Mesothelial cell of epicardium (in vitro differentiated cells): ENCODE data around the gene TTC28. TPM values are rescaled to one million over a fixed set of nuclear protein-coding genes. Genes with fewer than 3 reads are reported as not detected.

Source experiments
- DNase-seq, 2 experiments: peaks; one replicate each; pipeline ENCODE4 v3.0.0; 2021; ENCODE audit warnings: low spot score in 2 of 2; ENCODE audit not compliant: unreplicated experiment in 2 of 2
- H3K27ac Mint-ChIP-seq: 2 replicates; pipeline ENCODE4 v1.8.0; 2021; ENCODE audit warnings: mixed read lengths
- H3K27me3 Mint-ChIP-seq: 2 replicates; pipeline ENCODE4 v1.8.0; 2021; ENCODE audit warnings: low read depth, mixed read lengths
- H3K36me3 Mint-ChIP-seq: 2 replicates; pipeline ENCODE4 v1.8.0; 2021; ENCODE audit warnings: mixed read lengths
- H3K4me1 Mint-ChIP-seq: 2 replicates; pipeline ENCODE4 v1.8.0; 2021; ENCODE audit warnings: mixed read lengths
- H3K4me3 Mint-ChIP-seq: 2 replicates; pipeline ENCODE4 v1.8.0; 2021; ENCODE audit warnings: mild to moderate bottlenecking, moderate library complexity, mixed read lengths
- H3K9me3 Mint-ChIP-seq: 2 replicates; pipeline ENCODE4 v1.8.0; 2021; ENCODE audit warnings: mixed read lengths
- CTCF ChIP-seq: fragments of 200-600 bp; sonication (generic); IDR thresholded peaks from one replicate; pipeline ENCODE4 v1.5.0; 2021; ENCODE audit warnings: antibody characterized with exemption; ENCODE audit not compliant: unreplicated experiment
- total RNA-seq: library from RNA; stranded (reverse); gene quantifications from 3 replicates; pipeline ENCODE4 v1.2.1, GENCODE V29; 2021

Gene TTC28
- total RNA-seq, 1 donor from 2014 or later: 95.9 TPM

DNA sequence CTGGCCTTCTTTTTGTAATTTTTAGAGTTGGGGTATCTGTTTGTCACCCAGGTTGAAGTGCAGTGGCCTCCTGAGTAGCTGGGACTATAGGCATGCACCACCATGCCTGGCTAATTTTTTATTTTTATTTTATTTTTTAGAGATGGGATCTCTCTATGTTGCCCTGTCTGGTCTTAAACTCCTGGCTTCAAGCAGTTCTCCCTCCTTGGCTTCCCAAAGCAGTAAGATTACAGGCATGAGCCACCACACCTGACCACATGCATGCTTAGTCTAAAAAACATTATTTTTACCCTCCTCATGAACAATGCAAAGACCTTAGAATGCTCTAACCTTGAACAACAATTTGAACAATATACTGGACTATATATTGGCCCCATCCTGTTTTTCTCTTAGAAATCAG is 738.5 kb downstream of the TTC28 start:
- TF ChIP-seq CTCF: no peak
- Mint-ChIP-seq H3K4me3 (no peak overlapping the region), H3K4me1 (no peaks in the 10 kb centered on the region), H3K27me3 (no peaks in the 10 kb centered on the region), H3K27ac (no peak overlapping the region), H3K9me3 (no peaks in the 10 kb centered on the region), H3K36me3 (peaks cover 15% of the 10 kb centered on the region)
- no peak for DNase-seq

DNA sequence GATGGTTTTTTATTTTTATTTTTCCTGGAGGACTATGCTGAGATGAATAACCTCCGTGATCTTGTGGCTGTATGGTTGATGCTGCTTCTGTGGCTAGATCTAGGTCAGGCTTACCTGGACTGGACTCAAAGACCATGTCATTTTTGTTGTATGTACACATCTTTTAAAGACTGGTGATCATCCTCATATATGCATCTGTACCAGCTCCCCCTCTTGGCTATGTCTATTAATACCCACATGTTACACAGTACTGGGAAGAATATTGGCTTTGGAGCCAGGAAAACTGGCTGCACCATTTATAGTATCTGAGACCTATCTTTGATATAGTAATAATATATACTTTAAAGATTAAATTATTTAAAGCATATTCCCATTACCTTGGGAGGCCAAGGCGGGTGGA is 742.2 kb downstream of the TTC28 start:
- Mint-ChIP-seq H3K27me3 (no peaks in the 10 kb centered on the region), H3K9me3 (no peaks in the 10 kb centered on the region), H3K27ac (no peak overlapping the region), H3K4me3 (no peak overlapping the region), H3K36me3 (peaks cover 30% of the 10 kb centered on the region), H3K4me1 (peaks cover 6% of the 10 kb centered on the region)
- no peak for TF ChIP-seq CTCF
- no peak for DNase-seq

GRCh38 chr22:27935897-27936296 is 743.7 kb downstream of the TTC28 start:
- H3K36me3 Mint-ChIP-seq: peaks cover 22% of the 10 kb centered on the region
- DNase-seq: no peak
- H3K4me1 Mint-ChIP-seq: peaks cover 8% of the 10 kb centered on the region
- no peak overlapping the region for H3K27ac Mint-ChIP-seq
- H3K9me3 Mint-ChIP-seq: no peaks in the 10 kb centered on the region
- no peak overlapping the region for H3K4me3 Mint-ChIP-seq
- H3K27me3 Mint-ChIP-seq: no peaks in the 10 kb centered on the region
- no peak for TF ChIP-seq CTCF

- DNase-seq: no peak
- Mint-ChIP-seq H3K4me3 (no peak overlapping the region), H3K9me3 (no peaks in the 10 kb centered on the region), H3K27me3 (no peaks in the 10 kb centered on the region), H3K4me1 (peaks cover 18% of the 10 kb centered on the region), H3K27ac (no peak overlapping the region), H3K36me3 (peaks cover 20% of the 10 kb centered on the region)
- no peak for TF ChIP-seq CTCF
Measured at GRCh38 chr22:27934069-27934468, 745.6 kb downstream of the TTC28 start.

- no peak for DNase-seq
Measured at GRCh38 chr22:27933186-27933983, 746.3 kb downstream of the TTC28 start.

More at GRCh38 chr22:27933186-27933983, 746.3 kb downstream of the TTC28 start:
- no peaks in the 10 kb centered on the region for H3K27me3 Mint-ChIP-seq
- H3K9me3 Mint-ChIP-seq: no peaks in the 10 kb centered on the region
- peaks cover 18% of the 10 kb centered on the region for H3K4me1 Mint-ChIP-seq
- no peak for TF ChIP-seq CTCF
- H3K36me3 Mint-ChIP-seq: peaks cover 17% of the 10 kb centered on the region
- no peak overlapping the region for H3K4me3 Mint-ChIP-seq
- H3K27ac Mint-ChIP-seq: no peak overlapping the region
